ENCODE results near the gene MMP25. TPM values are rescaled to one million over a fixed set of nuclear protein-coding genes. Genes with fewer than 3 reads are reported as not detected.

The MMP25 gene
- total RNA-seq, 1 donor, result under 0.01 TPM

DNA sequence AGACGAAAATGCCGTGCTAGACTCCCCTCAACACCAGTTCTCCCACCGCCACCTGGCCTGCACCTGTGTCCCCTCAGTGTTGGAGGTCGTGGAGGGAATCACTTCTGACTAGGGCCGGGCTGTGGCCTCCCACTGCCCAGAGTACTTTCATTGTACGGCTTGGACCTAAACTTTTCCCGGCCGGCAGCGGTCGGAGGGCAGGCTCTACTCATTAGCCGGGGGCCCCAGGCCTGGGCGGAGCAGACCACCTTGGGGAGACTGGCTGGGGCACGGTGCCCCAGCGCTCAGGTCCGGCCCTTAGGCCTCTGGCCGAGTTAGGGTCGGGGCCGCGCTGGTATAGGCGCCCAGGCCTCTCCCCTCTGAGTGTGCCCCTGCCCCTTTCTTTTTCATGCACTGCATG is 29.0 kb upstream of the MMP25 start:
- Histone ChIP-seq H3K4me2 (ENCODE audit: insufficient read depth, low read length) (no peak overlapping the region), H3K36me3 (ENCODE audit: insufficient read depth, low read length) (peaks cover 10% of the 10 kb centered on the region), H3K4me1 (ENCODE audit: insufficient read depth, low read length) (peaks cover 5% of the 10 kb centered on the region), H2AFZ (ENCODE audit: low read length) (no peak overlapping the region), H3K79me2 (ENCODE audit: insufficient read depth, low read length) (no peaks in the 10 kb centered on the region), H3K9me3 (ENCODE audit: low read depth, low read length) (no peaks in the 10 kb centered on the region), H4K20me1 (ENCODE audit: insufficient read depth, low read length) (peaks cover 15% of the 10 kb centered on the region), H3K27me3 (ENCODE audit: insufficient read depth, low read length) (peaks cover 25% of the 10 kb centered on the region), H3K27ac (ENCODE audit: low read depth, low read length) (no peak overlapping the region), H3K4me3 (ENCODE audit: insufficient read depth, low read length) (no peak overlapping the region)
- TF ChIP-seq, protein P1, sequence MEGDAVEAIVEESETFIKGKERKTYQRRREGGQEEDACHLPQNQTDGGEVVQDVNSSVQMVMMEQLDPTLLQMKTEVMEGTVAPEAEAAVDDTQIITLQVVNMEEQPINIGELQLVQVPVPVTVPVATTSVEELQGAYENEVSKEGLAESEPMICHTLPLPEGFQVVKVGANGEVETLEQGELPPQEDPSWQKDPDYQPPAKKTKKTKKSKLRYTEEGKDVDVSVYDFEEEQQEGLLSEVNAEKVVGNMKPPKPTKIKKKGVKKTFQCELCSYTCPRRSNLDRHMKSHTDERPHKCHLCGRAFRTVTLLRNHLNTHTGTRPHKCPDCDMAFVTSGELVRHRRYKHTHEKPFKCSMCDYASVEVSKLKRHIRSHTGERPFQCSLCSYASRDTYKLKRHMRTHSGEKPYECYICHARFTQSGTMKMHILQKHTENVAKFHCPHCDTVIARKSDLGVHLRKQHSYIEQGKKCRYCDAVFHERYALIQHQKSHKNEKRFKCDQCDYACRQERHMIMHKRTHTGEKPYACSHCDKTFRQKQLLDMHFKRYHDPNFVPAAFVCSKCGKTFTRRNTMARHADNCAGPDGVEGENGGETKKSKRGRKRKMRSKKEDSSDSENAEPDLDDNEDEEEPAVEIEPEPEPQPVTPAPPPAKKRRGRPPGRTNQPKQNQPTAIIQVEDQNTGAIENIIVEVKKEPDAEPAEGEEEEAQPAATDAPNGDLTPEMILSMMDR (IDR thresholded peaks at IDR 0.05; ENCODE audit: extremely low read depth, low read depth, low read length), result no peak
- DNase-seq (ENCODE audit: insufficient read length, low spot score, missing footprints), result no peak

DNA sequence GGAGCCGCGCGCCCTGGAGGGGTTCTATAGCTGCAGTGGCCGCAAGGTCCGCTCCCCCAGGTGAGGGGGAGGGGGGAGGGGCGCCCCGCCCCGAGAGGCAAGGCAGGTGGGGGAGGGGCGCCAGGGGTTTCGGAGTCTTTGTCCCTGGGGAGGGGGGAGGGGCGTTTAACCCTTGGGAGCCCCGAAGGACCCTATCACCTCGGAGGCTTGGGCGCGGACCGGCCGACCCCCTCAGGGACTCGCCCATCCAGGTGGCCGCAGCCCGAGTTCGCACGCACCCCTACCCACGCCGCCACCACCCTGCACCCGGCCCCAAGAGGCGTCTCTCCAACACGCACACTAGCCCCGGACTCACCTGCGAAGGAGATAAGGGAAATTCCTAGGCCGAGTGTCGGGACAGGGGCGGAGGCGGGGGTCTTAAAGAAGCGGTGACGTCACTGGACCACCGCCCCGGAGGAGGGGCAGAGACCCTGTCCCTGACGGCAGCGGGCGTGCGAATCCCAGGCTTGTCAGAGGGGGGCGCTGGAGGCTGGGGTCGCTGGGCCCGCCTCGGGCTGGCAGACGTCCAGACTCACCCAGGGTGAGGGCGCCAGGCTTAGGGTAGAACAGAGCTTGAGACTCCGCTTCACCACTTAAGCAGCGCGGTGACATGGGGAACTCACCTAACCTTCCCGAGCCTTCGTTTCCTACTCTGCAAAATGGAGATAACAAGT is 28.4 kb upstream of the MMP25 start, which contains the start of gene CLDN6:
Gene CLDN6, minus strand, starts transcription at position 390 of the 713 bp plus-strand sequence. CDS start 2,162 bp downstream, outside the sequence.
- DNase-seq (ENCODE audit: insufficient read length, low spot score, missing footprints), result no peak
- H3K79me2 ChIP-seq (ENCODE audit: insufficient read depth, low read length), result no peaks in the 10 kb centered on the region
- TF ChIP-seq, protein P1 (IDR thresholded peaks at IDR 0.05; ENCODE audit: extremely low read depth, low read depth, low read length), result no peak
- peaks cover 20% of the 10 kb centered on the region for H3K27me3 ChIP-seq (ENCODE audit: insufficient read depth, low read length)
- H3K36me3 ChIP-seq (ENCODE audit: insufficient read depth, low read length), result peaks cover 15% of the 10 kb centered on the region
- H3K4me1 ChIP-seq (ENCODE audit: insufficient read depth, low read length), result peaks cover 11% of the 10 kb centered on the region
- H3K4me2 ChIP-seq (ENCODE audit: insufficient read depth, low read length), result no peak within 1 kb of the TSS
- peaks cover 19% of the 10 kb centered on the region for H4K20me1 ChIP-seq (ENCODE audit: insufficient read depth, low read length)
- no peak within 1 kb of the TSS for H3K27ac ChIP-seq (ENCODE audit: low read depth, low read length)
- H3K9me3 ChIP-seq (ENCODE audit: low read depth, low read length), result no peaks in the 10 kb centered on the region
- no peak within 1 kb of the TSS for H3K4me3 ChIP-seq (ENCODE audit: insufficient read depth, low read length)
- H2AFZ ChIP-seq (ENCODE audit: low read length), result no peak within 1 kb of the TSS

DNA sequence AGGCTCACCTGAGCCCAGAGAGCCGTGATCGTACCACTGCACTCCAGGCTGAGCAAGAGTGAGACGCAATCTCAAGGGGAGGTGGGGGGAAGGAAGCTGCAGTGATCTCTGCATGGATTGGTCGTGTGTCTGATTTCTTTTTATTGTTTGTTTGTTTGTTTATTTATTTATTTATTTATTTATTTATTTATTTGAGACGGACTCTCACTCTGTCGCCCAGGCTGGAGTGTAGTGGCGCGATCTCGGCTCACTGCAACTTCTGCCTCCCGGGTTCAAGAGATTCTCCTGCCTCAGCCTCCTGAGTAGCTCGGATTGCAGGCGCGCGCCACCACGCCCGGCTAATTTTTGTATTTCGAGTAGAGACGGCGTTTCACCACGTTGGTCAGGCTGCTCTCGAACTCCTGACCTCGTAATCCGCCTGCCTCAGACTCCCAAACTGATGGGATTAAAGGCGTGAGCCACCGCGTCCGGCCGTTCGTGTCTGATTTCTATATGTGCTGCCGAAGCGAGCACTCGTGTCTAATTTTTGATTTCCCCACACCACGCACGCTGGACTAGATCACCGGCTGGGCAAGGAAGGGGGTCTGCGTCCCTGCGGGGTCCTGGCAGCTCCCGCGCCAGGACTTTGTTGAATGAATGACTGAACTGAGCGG is 26.6 kb upstream of the MMP25 start:
- Histone ChIP-seq H3K36me3 (ENCODE audit: insufficient read depth, low read length) (peaks cover 15% of the 10 kb centered on the region), H3K79me2 (ENCODE audit: insufficient read depth, low read length) (no peaks in the 10 kb centered on the region), H3K4me1 (ENCODE audit: insufficient read depth, low read length) (peaks cover 20% of the 10 kb centered on the region), H3K4me3 (ENCODE audit: insufficient read depth, low read length) (peak overlapping the region; percentile 94), H2AFZ (ENCODE audit: low read length) (peak overlapping the region; percentile 91), H3K27ac (ENCODE audit: low read depth, low read length) (peak overlapping the region; percentile 45), H3K9me3 (ENCODE audit: low read depth, low read length) (no peaks in the 10 kb centered on the region), H3K4me2 (ENCODE audit: insufficient read depth, low read length) (peak overlapping the region; percentile 88), H4K20me1 (ENCODE audit: insufficient read depth, low read length) (peaks cover 23% of the 10 kb centered on the region), H3K27me3 (ENCODE audit: insufficient read depth, low read length) (peaks cover 5% of the 10 kb centered on the region)
- DNase-seq (ENCODE audit: insufficient read length, low spot score, missing footprints), result no peak
- TF ChIP-seq, protein P1 (IDR thresholded peaks at IDR 0.05; ENCODE audit: extremely low read depth, low read depth, low read length), result no peak

DNA sequence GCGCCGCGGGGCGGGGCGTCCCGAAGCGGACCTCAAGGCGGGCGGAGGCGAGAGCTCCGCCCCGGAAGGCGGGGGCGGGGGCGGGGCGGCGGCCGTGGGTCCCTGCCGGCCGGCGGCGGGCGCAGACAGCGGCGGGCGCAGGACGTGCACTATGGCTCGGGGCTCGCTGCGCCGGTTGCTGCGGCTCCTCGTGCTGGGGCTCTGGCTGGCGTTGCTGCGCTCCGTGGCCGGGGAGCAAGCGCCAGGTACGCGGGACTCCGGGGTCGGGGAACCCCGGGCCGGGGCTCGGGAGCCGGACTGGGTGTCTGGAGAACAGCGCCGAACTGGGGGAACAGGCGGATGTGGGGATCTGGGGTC is 26.1 kb upstream of the MMP25 start, which contains the start of gene TNFRSF12A:
Gene TNFRSF12A, plus strand, starts transcription at position 122 of the 357 bp plus-strand sequence. Its CDS starts 30 bp downstream, at position 152.
- DNase-seq (ENCODE audit: insufficient read length, low spot score, missing footprints), result peak; percentile 99
- no peaks in the 10 kb centered on the region for H3K79me2 ChIP-seq (ENCODE audit: insufficient read depth, low read length)
- TF ChIP-seq, protein P1 (IDR thresholded peaks at IDR 0.05; ENCODE audit: extremely low read depth, low read depth, low read length), result no peak
- H4K20me1 ChIP-seq (ENCODE audit: insufficient read depth, low read length), result peaks cover 24% of the 10 kb centered on the region
- peaks cover 20% of the 10 kb centered on the region for H3K4me1 ChIP-seq (ENCODE audit: insufficient read depth, low read length)
- peaks cover 15% of the 10 kb centered on the region for H3K36me3 ChIP-seq (ENCODE audit: insufficient read depth, low read length)
- H2AFZ ChIP-seq (ENCODE audit: low read length), result peak within 1 kb of the TSS; percentile 91
- H3K4me3 ChIP-seq (ENCODE audit: insufficient read depth, low read length), result peak within 1 kb of the TSS; percentile 94
- peak within 1 kb of the TSS; percentile 96 for H3K4me2 ChIP-seq (ENCODE audit: insufficient read depth, low read length)
- H3K27ac ChIP-seq (ENCODE audit: low read depth, low read length), result peak within 1 kb of the TSS; percentile 98
- no peaks in the 10 kb centered on the region for H3K9me3 ChIP-seq (ENCODE audit: low read depth, low read length)
- H3K27me3 ChIP-seq (ENCODE audit: insufficient read depth, low read length), result peaks cover 5% of the 10 kb centered on the region
